ENCODE data around the gene ACOT8.

- TF ChIP-seq POLR2A (IDR thresholded peaks at IDR 0.05) (no peak), CTCF (IDR thresholded peaks at IDR 0.05) (no peak), POLR2AphosphoS5 (IDR thresholded peaks at IDR 0.05) (no peak), EP300 (IDR thresholded peaks at IDR 0.05; ENCODE audit: low read depth) (no peak)
Observed at GRCh38 chr20:45850926-45851325, 6.3 kb downstream of the ACOT8 start.
